ENCODE data around the gene TIMM17B. TPM values are rescaled to one million over a fixed set of nuclear protein-coding genes. Genes with fewer than 3 reads are reported as not detected.

The TIMM17B gene
- total RNA-seq, result 37.7 TPM
- long read RNA-seq, partial matches to known transcripts, result 35 of 37 reads
- long read RNA-seq, other reads (novel, unspliced or antisense), result 0 of 37 reads

DNA sequence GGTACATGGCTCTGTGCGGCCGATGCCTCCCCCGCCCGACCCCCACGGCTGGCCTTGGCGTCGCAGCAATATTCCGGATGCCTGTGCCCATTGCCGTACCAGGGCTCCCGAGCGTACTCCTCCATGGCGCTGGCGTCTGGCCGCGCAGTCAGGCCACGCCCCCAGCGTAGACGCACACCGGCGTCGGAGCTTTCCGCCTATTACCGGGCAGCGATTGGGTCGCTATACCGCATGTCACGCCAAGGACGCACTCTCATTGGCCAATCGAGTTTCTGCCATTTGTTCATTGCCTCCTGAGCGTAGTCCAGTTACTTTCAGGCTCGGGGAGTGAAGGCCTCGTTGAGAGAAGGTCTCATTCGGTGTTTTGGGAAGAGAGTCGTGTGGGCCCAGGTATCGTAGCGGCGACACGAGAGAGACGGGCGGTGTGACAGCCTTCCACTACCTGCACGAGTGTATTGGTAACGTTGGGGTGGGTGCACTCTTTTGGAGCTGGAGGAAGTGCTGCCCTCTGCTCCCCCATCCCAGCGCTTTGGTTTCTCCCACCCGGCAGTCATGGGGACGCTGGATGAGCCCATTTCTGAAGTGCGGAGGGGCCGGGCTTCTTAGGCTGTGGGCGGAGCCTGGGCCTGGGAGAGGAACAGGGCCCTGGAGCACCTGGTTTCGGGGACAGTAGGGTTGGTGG lies at the start of gene TIMM17B, which contains the start of gene PQBP1:
TSS of gene TIMM17B (minus strand) at position 144 of the 682 bp plus-strand sequence. CDS start at position 125, 19 bp downstream.
TSS of gene PQBP1 (plus strand) at position 306 of the 682 bp plus-strand sequence. CDS start 580 bp downstream, outside the sequence.
- Histone ChIP-seq H3K27ac (peak within 1 kb of the TSS; percentile 92), H3K36me3 (peaks cover 36% of the 10 kb centered on the region), H3K27me3 (ENCODE audit: low read depth) (no peaks in the 10 kb centered on the region), H3K4me1 (peaks cover 6% of the 10 kb centered on the region), H3K4me3 (peak within 1 kb of the TSS; percentile 69), H3K9me3 (no peaks in the 10 kb centered on the region)
- peak; percentile 92 for DNase-seq
- ATAC-seq, result peak; percentile 97 to 98
- no peak for TF ChIP-seq CTCF (IDR thresholded peaks at IDR 0.05)
- intact Hi-C loops (cut with DNase I), result no loop called here

GRCh38 chrX:48945517-48946348 lies 48.2 kb upstream of the TIMM17B start:
- TF ChIP-seq CTCF (IDR thresholded peaks at IDR 0.05), result peak; percentile 73
- H3K36me3 ChIP-seq, result peaks cover 17% of the 10 kb centered on the region
- ATAC-seq (peak; percentile 69 to 79), DNase-seq (peak; percentile 54)
- no peak overlapping the region for H3K4me3 ChIP-seq
- no peaks in the 10 kb centered on the region for H3K27me3 ChIP-seq (ENCODE audit: low read depth)
- H3K27ac ChIP-seq, result no peak overlapping the region
- H3K9me3 ChIP-seq, result no peaks in the 10 kb centered on the region
- intact Hi-C loops (cut with DNase I), result no loop called here
- H3K4me1 ChIP-seq, result peaks cover 1% of the 10 kb centered on the region

DNA sequence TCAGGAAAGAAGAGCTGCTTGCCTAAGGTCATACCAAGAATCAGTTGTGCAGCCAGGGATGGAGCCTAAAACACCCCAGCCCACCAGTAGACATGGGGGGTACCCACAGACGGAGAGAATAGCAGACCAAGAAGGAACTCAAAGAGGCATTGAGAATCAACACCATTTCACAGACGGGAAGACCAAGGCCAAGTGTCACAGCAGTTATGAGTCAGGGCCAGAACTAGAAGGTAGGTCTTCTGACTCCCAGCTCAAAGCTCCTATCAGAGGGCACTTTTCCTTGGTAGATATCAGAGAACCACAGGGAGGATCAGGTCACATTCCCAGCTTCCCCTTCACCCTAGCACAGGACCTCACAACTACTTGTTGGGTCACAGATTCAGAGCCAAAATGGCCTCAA lies 45.3 kb upstream of the TIMM17B start:
- DNase-seq, result no peak
- no peak for TF ChIP-seq CTCF (IDR thresholded peaks at IDR 0.05)
- no peak overlapping the region for H3K27ac ChIP-seq
- peaks cover 13% of the 10 kb centered on the region for H3K4me1 ChIP-seq
- H3K4me3 ChIP-seq, result no peak overlapping the region
- peaks cover 16% of the 10 kb centered on the region for H3K36me3 ChIP-seq
- intact Hi-C loops (cut with DNase I), result no loop called here
- no peak for ATAC-seq
- no peaks in the 10 kb centered on the region for H3K9me3 ChIP-seq
- no peaks in the 10 kb centered on the region for H3K27me3 ChIP-seq (ENCODE audit: low read depth)

DNA sequence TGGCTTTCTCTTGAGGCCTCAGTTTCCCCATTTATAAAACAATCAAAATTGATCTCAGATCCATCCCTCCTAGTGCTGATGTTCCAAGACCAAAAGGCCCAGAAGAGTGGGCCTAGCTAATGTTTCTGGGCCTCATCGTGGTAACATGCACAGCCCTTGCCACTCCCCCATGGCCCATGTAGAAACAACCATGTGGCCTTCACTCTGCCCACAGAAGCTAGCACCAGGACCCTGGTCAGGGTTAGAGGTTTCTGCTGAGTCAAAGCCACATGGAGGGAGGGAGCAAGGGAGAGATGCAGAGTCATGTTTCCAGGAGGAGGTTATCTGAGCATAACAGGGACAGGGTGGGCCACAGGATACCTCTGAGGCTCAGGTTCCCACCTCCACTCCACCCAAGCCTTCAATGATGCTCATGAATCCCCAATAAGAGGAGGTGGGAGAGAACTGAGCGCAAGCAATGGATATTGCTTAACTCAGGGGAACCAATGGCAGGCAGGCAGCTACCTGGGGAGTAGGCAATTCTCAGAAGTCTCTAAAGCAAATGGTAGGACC lies 42.9 kb upstream of the TIMM17B start:
- no peak for DNase-seq
- H3K27me3 ChIP-seq (ENCODE audit: low read depth), result no peaks in the 10 kb centered on the region
- ATAC-seq, result no peak
- peaks cover 13% of the 10 kb centered on the region for H3K36me3 ChIP-seq
- H3K4me1 ChIP-seq, result peaks cover 34% of the 10 kb centered on the region
- TF ChIP-seq CTCF (IDR thresholded peaks at IDR 0.05), result no peak
- no peak overlapping the region for H3K4me3 ChIP-seq
- no peak overlapping the region for H3K27ac ChIP-seq
- H3K9me3 ChIP-seq, result no peaks in the 10 kb centered on the region
- intact Hi-C loops (cut with DNase I), result no loop called here

DNA sequence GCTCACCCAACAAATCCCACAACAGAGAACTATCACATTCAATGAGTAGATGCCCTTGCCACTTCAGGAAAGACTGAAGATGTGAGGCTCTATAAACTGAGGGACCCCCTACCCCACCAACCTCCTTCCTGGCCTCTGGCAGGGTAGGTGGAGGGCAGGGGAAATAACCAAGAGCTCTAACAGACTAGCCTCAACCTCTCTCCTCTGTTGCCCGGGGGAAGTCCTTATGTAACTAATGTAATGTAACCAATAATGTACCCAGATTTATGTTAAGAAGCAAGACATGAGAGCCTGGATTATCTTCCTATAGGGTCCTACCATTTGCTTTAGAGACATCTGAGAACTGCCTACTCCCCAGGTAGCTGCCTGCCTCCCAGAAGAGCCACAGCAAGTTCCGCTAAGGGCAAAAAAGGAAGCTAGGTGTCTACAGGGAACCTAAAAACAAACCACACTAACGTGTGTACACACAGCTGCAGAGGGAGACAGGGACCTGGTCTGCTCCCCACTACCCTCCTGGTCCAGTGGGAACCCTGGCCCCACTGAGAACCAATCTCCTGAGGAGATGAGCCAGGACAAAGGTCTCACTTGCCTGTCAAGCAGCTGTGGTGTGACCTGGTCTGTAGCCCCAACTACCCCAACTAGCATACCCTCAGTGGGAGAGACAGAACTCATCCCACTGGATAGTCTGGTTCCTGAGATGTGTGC lies 42.1 kb upstream of the TIMM17B start:
- no peaks in the 10 kb centered on the region for H3K27me3 ChIP-seq (ENCODE audit: low read depth)
- no peaks in the 10 kb centered on the region for H3K9me3 ChIP-seq
- no peak overlapping the region for H3K4me3 ChIP-seq
- no peak for TF ChIP-seq CTCF (IDR thresholded peaks at IDR 0.05)
- H3K27ac ChIP-seq, result peak overlapping the region; percentile 21
- H3K36me3 ChIP-seq, result peaks cover 18% of the 10 kb centered on the region
- no peak for DNase-seq
- ATAC-seq, result no peak
- peaks cover 34% of the 10 kb centered on the region for H3K4me1 ChIP-seq
- intact Hi-C loops (cut with DNase I), result no loop called here

Measured in lower lobe of right lung (tissue), 2 donors.